Suprapubic skin (tissue), 4 donors: ENCODE results near the gene ATP2A3. TPM values are rescaled to one million over a fixed set of nuclear protein-coding genes. Genes with fewer than 3 reads are reported as not detected.

Experiments
- DNase-seq, 2 donors: peaks; one replicate each; pipeline ENCODE4 v3.0.0-alpha.2; 2019; ENCODE audit warnings: low spot score in 2 of 2
- H3K27ac ChIP-seq: fragments of 200-600 bp; sonication (generic); one replicate; pipeline ENCODE4 v1.5.1; 2019
- H3K27me3 ChIP-seq: fragments of 200-600 bp; sonication (generic); one replicate; pipeline ENCODE4 v1.5.1; 2019
- H3K36me3 ChIP-seq: fragments of 200-600 bp; sonication (generic); one replicate; pipeline ENCODE4 v1.5.1; 2019
- H3K4me1 ChIP-seq: fragments of 200-600 bp; sonication (generic); one replicate; pipeline ENCODE4 v1.5.1; 2019
- H3K4me3 ChIP-seq: fragments of 200-600 bp; sonication (generic); one replicate; pipeline ENCODE4 v1.5.1; 2019; ENCODE audit warnings: mild to moderate bottlenecking
- H3K9me3 ChIP-seq: fragments of 200-600 bp; sonication (generic); one replicate; pipeline ENCODE4 v1.5.1; 2019
- EP300 ChIP-seq: sonication (generic); formaldehyde crosslinking; IDR thresholded peaks from one replicate; pipeline ENCODE4 v1.6.1; 2017; ENCODE audit warnings: antibody characterized with exemption
- POLR2A ChIP-seq, 2 donors: fragments of 450-650 bp; IDR thresholded peaks; one replicate each; pipeline ENCODE4 v1.6.1; 2017; ENCODE audit warnings: antibody characterized with exemption in 2 of 2, mild to moderate bottlenecking in 2 of 2, moderate library complexity in 2 of 2
- POLR2AphosphoS5 ChIP-seq, 3 donors: sonication (generic); formaldehyde crosslinking; IDR thresholded peaks; one replicate each; pipeline ENCODE4 v1.6.1; 2017; ENCODE audit warnings: antibody characterized with exemption in 3 of 3
- WGBS: methylation state at CpG from one replicate; pipeline ENCODE4 v1.1.5; 2018; 5-methylcytosine and 5-hydroxymethylcytosine counted together
- total RNA-seq, 4 donors: library from RNA; depleted of rRNA; stranded (reverse); fragments of >200 nt; gene quantifications; one replicate each; pipeline ENCODE4 v1.1.0, GENCODE V29; 2016
- TF ChIP-seq, protein P1 (sequence below), 2 donors: fragments of 200-600 bp in 1 of 2; fragments of 450-650 bp in 1 of 2; sonication (generic) in 1 of 2; IDR thresholded peaks; one replicate each; pipeline ENCODE4 v1.5.1; 2016 to 2019; ENCODE audit warnings: antibody characterized with exemption in 2 of 2, mild to moderate bottlenecking in 1 of 2, moderate library complexity in 1 of 2

The ATP2A3 gene
- total RNA-seq, 4 donors from 2014 or later = 22.4 to 61.7 (median 34.7) TPM

DNA sequence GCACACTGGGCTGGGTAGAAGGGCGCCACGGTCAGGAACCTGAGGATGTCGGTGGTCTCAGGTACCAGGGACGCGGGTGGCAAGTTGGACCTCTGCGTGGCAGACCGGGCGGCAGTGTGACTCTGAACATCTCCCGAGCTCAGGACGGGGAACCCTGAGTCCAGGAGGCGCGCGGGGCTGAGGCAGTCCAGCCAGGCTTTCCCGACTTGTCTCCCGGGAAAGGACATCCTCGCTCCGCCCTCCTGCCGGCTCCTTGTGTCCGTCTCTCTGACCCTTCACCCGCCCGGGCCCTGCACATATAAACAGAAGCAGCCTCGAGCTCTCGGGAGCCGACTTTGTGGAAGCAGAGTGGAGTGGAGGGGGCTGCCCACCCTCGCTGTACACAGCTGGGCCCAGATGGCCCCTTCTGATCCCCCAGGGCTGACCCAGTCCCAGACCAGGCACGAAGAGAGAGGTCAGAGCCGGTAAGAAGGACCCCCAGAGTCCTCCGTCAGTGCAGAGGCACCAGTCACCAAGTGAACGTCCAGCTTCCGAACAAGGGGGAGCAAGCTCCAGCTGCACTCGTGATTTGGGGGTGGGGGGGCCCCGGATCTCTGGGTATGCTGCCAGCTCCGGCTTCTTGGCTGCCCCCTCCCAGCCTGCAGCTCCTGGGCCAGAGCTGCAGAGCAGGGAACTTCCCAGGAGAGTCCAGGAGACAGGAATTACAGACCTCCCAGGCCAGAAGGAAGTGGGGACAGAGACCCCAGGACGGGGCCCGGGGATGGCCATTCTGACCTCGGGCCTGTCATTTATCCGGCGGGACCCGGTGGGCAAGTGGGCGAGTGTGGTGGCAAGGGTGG, 39.5 kb downstream of the ATP2A3 start:
- DNase-seq = no peak
- H3K4me3 ChIP-seq = no peak overlapping the region
- TF ChIP-seq POLR2A (IDR thresholded peaks at IDR 0.05) (no peak), EP300 (no peak), POLR2AphosphoS5 (IDR thresholded peaks at IDR 0.05) (no peak)
- TF ChIP-seq, protein P1, sequence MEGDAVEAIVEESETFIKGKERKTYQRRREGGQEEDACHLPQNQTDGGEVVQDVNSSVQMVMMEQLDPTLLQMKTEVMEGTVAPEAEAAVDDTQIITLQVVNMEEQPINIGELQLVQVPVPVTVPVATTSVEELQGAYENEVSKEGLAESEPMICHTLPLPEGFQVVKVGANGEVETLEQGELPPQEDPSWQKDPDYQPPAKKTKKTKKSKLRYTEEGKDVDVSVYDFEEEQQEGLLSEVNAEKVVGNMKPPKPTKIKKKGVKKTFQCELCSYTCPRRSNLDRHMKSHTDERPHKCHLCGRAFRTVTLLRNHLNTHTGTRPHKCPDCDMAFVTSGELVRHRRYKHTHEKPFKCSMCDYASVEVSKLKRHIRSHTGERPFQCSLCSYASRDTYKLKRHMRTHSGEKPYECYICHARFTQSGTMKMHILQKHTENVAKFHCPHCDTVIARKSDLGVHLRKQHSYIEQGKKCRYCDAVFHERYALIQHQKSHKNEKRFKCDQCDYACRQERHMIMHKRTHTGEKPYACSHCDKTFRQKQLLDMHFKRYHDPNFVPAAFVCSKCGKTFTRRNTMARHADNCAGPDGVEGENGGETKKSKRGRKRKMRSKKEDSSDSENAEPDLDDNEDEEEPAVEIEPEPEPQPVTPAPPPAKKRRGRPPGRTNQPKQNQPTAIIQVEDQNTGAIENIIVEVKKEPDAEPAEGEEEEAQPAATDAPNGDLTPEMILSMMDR (IDR thresholded peaks at IDR 0.05) = no peak
- no peaks in the 10 kb centered on the region for H3K9me3 ChIP-seq
- H3K27ac ChIP-seq = no peak overlapping the region
- H3K27me3 ChIP-seq = no peaks in the 10 kb centered on the region
- H3K4me1 ChIP-seq = no peaks in the 10 kb centered on the region
- no peaks in the 10 kb centered on the region for H3K36me3 ChIP-seq
- 91% methylated on average over 19 of the region's 40 CpGs for WGBS

DNA sequence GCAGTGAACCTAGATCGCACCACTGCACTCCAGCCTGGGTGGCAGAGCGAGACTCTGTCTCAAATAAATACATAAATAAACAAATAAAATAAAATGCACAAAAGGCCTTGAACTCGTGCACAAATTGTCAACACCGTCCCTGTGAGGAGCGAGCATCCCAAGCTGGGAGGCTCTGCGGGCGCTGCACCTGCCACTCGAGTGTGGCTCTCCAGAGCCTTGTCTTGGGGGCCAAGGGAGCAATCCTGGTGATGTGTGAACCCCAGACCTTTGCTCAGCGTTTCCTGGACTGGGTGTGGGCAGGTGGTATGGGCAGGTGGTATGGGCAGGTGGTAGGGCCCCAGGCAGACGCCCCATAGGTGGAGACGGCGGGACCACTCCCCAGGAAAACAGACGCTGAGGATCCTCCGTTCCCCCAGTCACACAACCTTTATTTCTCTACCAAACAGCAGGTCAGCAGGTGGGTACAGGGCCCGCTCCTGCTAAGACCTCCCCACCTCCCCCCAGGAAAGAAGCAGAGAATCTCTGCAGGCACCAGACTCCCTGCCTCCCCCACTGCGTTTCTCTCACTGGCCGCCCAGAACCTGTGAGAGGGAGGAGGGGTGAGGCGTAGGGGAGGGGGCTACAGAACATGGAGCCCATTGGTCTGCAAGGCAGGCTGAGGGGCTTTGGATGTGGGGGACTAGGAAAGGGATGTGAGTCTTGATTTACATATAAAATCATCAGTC, 40.6 kb downstream of the ATP2A3 start:
- no peak overlapping the region for H3K4me3 ChIP-seq
- 82% methylated on average over 18 of the region's 18 CpGs for WGBS
- H3K36me3 ChIP-seq = no peaks in the 10 kb centered on the region
- H3K9me3 ChIP-seq = no peaks in the 10 kb centered on the region
- H3K27me3 ChIP-seq = no peaks in the 10 kb centered on the region
- H3K4me1 ChIP-seq = no peaks in the 10 kb centered on the region
- H3K27ac ChIP-seq = no peak overlapping the region
- no peak for DNase-seq
- no peak for TF ChIP-seq POLR2AphosphoS5 (IDR thresholded peaks at IDR 0.05)
- TF ChIP-seq EP300 = no peak
- TF ChIP-seq POLR2A (IDR thresholded peaks at IDR 0.05) = no peak
- TF ChIP-seq, protein P1 (IDR thresholded peaks at IDR 0.05) = no peak

DNA sequence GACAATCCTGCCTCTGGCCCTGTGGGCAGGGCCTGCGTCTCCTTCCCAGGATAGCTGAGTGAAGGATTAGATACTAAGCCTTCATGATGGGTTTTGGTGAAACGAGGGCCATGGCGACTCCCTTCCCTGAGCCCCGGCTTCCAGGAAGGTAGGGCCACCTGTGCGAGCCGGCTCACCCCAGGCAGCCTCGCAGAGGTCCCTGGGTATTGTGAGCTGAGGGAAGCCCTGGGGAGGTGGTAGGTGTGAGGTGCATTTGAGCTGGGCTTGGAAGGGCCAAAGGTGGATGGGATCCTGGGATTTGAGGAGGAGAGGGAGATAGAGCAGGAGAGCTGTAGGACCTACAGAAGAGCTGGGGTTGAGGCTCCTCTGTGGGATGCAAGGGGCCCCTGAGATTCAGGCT, 41.5 kb downstream of the ATP2A3 start:
- no peak for TF ChIP-seq POLR2AphosphoS5 (IDR thresholded peaks at IDR 0.05)
- TF ChIP-seq EP300 = no peak
- DNase-seq = no peak
- Histone ChIP-seq H3K27me3 (no peaks in the 10 kb centered on the region), H3K27ac (no peak overlapping the region), H3K4me3 (no peak overlapping the region), H3K9me3 (no peaks in the 10 kb centered on the region), H3K36me3 (no peaks in the 10 kb centered on the region), H3K4me1 (no peaks in the 10 kb centered on the region)
- 82% methylated on average over 6 of the region's 7 CpGs for WGBS

DNA sequence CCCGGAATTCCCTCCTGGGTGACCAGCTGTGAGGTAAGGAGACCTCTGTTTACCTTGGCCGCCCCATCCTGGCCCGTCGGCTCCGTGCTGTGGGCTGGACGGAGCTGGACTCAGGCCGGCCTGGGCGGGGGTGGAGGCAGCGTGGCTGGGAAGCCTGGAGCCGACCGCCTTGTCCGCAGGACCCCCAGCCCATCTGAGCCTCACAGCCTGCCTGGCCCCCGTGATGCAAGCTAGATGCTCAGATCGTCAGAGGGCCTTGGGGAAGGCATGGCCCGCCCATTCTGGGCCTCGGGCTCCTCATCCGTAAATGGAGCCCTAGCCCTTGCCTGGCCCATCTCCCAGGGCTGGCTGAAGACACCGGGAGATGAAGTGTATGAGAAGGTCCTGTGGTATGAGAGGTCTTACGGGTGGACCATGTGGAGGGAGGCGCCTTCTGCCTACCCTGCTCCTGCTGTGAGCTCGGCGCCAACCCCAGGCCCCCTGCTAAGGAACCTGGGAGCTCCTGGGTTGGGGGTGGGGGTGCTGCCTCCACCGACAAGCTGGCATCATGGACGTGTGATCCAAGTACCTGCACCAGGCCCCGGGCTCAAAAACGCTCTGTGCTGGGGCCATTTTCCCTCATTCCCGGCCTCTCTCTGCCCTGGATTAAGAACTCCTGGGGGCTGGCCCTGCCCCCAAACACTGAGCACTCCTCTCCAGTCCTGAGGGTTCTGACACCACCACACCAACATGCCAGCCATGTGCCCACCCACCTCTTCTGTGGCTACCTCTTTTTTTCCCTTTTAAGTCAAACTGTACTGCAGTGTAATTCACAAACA, 42.5 kb downstream of the ATP2A3 start:
- H3K27ac ChIP-seq = no peak overlapping the region
- no peak for DNase-seq
- TF ChIP-seq, protein P1 (IDR thresholded peaks at IDR 0.05) = no peak
- TF ChIP-seq EP300 = no peak
- no peak for TF ChIP-seq POLR2A (IDR thresholded peaks at IDR 0.05)
- no peak for TF ChIP-seq POLR2AphosphoS5 (IDR thresholded peaks at IDR 0.05)
- no peaks in the 10 kb centered on the region for H3K36me3 ChIP-seq
- H3K9me3 ChIP-seq = no peaks in the 10 kb centered on the region
- 80% methylated on average over 13 of the region's 27 CpGs for WGBS
- no peak overlapping the region for H3K4me3 ChIP-seq
- no peaks in the 10 kb centered on the region for H3K27me3 ChIP-seq
- H3K4me1 ChIP-seq = peaks cover 7% of the 10 kb centered on the region

DNA sequence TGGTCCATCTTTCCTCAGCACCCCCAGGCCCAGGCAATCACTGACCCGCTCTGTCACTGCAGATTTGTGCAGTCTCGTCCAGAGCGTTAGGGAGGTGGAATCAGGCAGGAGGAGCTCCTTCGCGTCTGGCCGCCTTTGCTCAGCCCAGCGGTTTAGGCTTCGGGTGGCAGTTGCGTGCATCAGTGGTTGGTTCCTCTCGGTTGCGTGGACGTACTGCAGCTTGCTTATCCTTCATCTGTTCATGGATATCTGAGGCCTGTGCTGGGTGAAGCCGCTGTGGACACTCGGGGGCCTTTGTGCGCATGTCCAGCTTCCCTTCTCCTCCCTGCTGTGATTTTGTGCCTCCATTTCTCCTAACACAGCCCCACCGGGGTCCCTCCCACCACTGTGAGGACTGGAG, 43.2 kb downstream of the ATP2A3 start:
- TF ChIP-seq, protein P1 (IDR thresholded peaks at IDR 0.05) = no peak
- TF ChIP-seq POLR2AphosphoS5 (IDR thresholded peaks at IDR 0.05) = no peak
- TF ChIP-seq EP300 = no peak
- TF ChIP-seq POLR2A (IDR thresholded peaks at IDR 0.05) = no peak
- H3K27me3 ChIP-seq = no peaks in the 10 kb centered on the region
- H3K27ac ChIP-seq = no peak overlapping the region
- H3K4me1 ChIP-seq = peaks cover 14% of the 10 kb centered on the region
- H3K4me3 ChIP-seq = no peak overlapping the region
- peak in 1 of 2 donors; percentile 44 for DNase-seq
- H3K9me3 ChIP-seq = no peaks in the 10 kb centered on the region
- 85% methylated on average over 15 of the region's 16 CpGs for WGBS
- no peaks in the 10 kb centered on the region for H3K36me3 ChIP-seq
